Kasumi-1 (cell line): Measurements from ENCODE around the gene DNAJC18.
"Not testable (repeated sequence)": the region's sequence is repeated elsewhere in the genome, so short reads cannot be mapped to it uniquely, and the experiment has no call there.

Experiments used
- DNase-seq, 2 experiments: peaks; one replicate each; lab custom pipeline; 2025; lab: John Stamatoyannopoulos, UW

The DNAJC18 gene

DNA sequence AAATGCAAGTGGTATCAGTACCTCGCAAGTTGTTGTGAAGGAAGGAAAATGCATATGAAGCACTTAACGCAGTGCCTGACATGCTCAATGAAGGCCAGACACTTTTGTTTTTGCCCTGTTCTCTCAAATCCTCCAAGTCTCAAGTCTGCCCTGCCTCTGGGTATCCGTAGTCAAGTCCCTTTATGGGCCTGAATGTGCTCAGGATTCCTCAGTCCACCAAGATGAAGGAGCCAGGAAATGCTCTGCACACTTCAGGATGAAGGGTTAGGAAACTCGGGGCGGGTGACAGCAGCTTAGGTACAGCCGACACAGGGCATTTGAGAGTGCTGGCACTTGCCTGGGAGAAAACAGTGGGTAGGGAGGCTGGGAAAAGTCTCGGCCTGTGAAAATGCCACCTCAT, 21.9 kb upstream of the DNAJC18 start:
- no peak for DNase-seq

DNA sequence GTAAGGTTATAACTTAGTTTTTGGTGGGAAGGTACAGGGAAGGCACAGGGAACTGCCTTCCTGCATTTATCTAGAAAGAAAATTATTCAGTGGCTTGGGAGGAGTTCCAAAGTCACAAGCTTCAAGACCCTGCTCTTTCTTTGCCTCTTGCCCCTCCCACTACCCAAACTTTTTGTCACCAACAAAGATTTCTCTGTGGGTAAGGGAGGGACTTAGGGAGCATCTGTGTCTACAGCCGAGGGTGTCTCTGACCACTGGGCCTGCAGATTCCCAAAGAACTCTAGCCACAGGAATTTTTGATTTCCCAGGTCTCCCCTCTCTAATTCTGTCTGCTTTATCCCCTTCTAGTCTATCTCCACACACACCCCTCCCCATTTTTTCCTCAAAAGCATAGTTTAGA, 21.1 kb upstream of the DNAJC18 start:
- no peak for DNase-seq

DNA sequence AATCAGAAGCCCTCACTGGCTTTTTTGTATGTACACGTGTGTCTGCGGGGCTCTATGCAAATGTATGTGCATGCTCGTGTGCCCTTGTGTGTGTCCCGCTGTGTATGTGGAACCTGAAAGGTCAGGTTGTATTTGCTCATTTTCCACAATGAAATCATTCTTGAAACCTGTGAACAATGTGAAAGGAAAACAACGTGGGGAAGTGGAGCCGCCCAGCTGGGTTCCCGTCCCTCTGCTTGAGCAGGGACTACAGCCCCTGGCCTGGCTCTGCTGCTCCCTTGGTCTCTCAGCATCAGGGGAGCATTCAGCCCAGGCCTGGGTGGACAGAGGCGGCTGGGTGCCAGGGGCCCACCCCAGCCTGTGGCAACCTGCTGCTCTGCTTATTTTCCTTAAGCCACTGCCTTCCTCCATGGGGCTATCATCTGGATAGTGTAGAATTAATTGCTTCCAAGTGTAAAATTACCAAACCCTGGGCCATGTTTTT, 20.2 kb upstream of the DNAJC18 start:
- DNase-seq = no peak

DNA sequence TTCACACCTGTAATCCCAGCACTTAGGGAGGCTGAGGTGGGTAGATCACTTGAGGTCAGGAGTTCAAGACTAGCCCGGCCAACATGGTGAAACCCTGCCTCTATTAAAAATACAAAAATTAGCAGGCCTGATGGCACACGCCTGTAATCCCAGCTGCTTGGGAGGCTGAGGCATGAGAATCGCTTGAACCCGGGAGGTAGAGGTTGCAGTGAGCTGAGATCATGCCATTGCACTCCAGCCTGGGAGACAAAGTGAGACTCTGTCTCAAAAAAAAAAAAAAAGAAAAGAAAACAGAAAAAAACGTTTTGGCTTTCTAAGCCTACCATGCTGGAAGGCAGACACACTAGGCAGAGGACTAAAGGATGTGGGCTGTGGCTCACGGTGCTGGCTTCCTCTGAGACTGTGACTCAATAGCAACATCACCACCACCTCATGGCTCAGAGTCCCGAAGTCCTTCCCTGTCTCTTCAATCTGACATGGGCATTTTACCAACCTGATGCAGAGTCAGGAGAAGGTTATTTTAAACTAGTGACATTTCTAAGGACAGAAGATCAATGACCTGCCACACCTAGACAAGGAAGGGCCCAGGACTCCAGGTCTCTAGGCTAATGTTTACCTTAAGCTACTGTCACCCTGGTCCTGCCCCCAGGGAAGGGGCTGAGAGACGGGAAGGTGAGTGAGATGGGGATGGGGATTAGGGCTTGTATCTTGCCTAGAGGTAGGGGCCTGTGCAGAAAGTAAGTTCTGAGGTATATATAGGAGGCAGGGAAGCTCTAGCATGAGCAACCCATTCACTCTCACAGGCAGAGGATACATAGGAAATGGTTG, 19.5 kb upstream of the DNAJC18 start:
- peak; percentile 71 to 76 for DNase-seq

DNA sequence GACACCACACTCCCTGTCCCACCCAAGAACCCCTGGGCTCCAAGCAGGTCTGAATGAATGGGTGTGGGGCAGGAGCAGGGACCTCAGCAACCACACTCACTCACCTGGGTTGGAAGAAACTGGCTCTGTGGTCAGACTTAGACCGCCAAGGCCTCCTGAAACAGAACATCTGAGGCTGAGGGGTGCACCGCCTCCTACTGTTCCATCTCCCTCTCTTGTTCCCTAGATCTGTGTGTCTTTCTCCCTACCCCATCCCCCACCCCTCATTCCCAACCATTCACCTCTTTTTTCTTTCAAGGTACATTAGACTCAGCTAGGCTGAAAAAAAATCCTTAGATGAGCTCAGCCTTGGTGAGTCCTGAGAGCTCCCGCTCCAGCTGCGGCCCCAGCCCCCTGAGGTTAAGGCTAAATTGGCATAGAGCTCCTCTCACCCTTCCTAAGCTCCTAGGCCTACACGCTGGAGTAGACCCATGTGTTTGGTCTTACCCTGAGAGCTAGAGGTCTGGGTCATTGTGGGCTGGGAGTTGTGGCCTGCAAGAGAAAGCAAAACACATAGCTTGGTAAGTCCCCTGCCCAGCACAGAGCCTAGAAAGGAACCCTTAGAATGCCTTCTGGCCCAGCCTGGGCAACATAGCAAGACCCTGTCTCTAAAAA, 18.5 kb upstream of the DNAJC18 start:
- DNase-seq = no peak

DNA sequence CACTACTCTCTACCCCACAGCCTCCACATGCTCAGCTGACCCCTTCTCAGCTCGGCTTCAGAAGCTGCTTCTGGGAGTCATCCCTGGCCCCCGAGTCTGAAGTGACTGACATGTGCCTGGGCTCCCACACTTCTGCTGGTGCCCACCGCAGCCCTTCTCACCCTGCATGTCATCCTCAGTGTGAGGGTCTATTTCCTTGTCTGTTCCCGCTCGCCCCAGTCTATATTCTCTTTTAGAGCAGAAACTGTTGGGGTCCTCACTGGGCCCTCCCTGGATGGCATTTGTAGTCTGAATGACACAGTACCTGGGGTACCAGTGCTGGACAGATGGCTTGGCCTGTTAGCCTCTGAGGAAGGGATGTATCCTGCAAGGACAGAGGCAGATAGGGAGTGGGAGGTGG, 17.9 kb upstream of the DNAJC18 start:
- DNase-seq = no peak

DNA sequence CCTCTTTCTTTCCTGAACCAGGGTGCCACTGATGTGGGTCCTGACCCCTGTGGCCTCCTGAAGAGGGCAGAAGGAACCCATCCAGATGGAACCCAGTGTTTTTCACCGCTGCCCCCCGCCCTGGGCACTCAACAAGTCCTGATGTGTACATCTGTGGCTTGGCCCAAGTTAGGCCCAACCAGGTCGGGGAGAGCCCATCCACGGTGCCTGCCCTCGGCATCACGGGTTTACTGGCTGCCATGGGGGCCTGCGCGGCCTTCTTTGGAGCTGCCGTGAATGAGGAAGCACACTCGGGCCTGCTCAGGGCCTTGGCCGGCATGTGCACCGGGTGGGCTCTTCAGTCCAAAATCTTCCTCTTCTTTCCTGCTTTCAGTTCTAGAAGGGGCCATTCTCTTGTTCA, 17.5 kb upstream of the DNAJC18 start:
- DNase-seq = no peak

DNA sequence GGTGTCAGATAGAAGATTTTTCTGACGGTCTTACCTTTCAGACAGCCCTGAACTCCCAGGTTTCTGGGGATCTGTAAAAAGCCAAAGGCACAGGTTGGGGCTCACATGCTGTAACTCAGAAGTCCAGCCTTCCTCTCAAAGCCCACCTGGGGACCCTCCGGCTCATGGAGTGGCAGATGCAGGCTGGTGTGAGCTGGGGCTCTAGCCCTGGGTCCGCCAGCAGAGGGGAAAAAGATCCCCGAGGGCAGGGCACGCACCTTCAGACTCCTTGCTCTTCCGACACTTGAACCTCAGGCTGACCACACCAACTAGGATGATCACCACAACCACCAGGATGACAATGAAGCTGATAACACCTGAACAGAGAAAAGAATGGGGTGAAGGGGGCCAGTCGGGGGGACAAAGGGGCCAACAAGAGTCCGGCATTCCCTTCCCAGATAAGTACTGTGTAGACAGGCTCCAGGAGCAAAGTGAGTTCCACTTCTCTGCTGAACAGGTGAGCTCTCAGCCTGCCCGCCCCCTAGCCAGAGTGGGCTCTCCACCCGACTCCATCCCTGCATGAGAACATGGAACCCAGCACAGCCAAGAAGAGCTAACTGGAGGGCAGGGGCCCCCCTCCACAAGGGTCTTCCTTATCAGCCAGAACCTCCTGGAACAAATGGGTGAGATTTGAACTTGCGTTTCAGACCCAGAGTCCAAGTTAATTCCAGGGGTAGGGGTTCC, 15.4 kb upstream of the DNAJC18 start:
- DNase-seq = no peak

DNA sequence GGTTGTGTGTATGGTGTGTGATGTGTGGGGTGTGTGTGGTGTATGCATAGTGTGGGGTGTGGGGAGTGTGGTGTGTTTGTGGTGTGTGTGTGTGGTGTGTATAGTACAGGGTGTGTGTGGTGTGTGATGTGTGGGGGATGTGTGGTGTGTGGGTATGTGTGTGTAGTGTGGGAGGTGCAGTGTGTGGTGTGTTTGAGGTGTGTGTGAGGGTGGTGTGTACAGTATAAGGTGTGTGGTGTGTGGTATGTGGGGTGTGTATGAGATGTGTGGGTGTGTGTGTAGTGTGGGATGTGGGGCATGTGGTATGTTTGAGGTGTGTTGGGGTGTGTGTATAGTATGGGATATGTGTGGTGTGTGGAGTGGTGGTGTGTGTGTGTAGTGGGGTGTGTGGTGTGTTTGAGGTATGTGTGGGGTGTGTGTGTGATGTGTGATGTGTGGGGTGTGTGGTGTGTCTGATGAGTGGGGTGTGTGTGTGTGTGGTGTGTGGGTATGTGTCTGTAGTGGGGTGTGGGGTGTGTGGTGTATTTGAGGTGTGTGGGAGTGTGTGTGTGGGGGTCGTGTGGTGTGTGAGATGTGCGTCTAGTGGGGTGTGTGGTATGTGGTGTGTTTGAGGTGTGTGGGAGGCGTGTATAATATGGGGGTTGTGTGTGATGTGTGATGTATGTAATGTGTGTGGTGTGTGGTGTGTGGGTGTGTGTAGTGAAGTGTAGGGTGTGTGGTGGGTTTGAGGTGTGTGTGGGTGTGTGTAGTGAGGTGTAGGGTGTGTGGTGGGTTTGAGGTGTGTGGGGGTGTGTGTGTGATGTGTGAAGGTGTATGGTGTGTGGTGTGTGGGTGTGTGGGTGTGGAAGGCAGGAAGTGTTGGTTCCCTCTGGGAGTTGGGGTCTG, 14.6 kb upstream of the DNAJC18 start:
- DNase-seq = no peak

DNA sequence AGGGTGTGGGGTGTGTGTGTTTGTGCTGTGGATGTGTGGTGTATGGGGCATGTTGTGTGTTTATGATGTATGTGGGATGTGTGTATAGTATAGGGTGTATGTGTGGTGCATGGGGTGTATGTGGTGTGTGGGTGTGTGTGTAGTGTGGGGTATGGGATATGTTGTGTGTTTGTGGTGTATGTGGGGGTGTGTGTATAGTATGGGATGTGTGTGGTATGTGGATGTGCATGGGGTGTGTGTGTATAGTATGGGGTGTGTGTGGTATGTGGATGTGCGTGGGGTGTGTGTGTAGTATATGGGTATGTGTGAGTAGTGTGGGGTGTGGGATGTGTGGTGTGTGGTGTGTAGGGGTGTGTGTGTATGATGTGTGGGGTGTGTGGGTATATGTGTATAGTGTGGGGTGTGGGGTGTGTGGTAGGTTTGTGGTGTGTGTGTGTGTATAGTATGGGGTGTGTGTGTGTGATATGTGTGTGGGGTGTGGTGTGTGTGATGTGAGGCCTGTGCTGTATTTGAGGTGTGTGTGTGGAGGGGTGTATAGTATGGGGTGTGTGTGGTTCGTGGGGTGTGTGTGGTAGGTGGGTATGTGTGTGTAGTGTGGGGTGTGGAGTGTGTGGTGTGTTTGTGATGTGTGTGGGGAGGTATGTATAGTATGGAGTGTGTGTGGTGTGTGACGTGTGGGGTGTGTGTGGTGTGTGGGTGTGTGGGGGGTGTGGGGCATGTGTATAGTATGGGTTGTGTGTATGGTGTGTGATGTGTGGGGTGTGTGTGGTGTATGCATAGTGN, 12.7 kb upstream of the DNAJC18 start:
- DNase-seq = no peak

DNA sequence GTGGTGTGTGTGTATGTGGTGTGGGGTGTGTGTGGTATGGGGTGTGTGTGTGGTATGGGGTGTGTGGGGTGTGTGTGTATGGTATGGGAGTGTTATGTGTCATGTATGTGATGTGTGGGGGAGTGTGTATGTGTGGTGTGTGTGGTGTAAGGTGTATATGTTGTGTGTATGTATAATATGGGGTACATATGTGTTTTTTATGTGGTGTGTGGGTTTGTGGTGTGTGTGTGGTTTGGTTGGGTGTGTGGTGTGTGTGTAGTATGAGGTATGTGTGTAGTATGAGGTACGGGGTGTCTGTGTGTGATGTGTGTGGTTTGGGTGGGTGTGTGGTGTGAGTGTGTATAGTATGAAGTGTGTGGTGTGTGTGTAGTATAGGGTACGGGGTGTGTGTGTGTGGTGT, 11.9 kb upstream of the DNAJC18 start:
- no peak for DNase-seq

DNA sequence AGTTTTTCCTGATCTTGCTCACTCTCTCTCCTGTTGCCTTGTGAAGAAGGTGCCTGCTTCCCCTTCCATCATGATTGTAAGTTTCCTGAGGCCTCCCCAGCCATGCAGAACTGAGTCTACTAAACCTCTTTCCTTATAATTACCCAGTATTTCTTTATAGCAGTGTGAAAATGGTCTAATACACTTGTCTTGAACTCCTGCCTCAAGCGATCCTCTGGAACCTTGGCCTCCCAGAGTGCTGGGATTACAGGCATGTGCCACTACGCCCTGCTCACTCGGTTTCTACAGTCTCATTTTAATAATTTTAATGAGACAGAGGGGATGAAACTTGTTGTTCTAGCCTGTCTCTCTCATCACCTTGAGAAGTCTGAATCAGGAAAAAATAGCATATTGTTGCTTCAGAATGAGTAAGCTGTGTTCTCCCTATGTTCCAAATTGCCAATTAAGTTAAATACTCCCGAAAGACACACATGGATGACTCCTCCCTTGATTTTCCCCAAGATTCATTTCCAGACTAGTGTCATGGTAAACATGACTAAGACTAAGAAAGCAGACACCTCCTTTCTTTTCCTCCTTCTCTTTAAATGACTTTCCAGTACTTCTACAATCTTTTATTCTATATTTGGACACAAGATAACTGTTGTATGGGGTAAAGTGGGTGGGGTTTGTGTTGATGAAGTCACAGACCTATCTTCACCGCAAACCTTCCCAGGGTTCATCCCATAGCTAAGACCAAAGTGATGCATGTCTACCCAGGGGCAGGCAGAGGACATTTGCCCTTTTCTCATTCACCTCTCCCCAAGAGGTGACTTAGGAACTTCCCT, 7.8 kb upstream of the DNAJC18 start:
- no peak for DNase-seq

DNA sequence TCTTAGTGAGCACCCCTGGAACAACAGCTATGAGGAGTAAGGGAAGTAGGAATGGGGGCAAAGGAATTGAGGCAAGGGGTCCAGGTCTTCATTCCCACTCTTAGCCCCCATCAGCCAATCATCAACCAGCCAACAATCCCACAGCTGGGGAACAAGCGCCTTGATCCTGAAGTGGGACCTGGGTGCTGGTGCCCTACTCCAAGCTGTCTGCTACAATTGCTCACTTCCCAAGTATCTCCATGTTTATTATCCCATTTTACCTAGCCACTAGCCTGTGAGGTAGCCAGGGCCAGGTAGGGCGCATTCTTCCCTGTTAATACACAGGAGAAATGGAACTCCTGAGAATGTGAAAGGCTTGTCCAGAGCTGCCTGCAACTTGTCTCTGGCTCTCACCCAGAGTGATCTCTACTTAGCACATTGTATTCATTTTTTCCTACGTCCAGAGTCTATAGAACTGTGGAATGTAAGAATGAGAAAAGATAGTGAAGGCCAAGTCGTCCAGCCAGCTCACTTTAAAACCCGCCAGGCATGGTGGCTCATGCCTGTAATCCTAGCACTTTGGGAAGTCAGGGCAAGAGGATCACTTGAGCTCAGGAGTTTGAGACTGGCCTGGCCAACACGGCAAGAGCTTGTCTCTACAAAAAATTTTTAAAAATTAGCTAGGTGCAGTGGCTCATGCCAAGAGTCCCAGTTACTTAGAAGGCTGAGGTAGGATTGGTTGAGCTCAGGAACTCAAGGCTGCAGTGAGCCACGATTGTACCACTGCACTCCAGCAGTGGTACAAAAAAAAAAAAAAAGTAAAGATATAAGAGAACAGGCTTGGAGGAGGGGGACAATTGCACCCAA, 6.2 kb upstream of the DNAJC18 start:
- no peak for DNase-seq

DNA sequence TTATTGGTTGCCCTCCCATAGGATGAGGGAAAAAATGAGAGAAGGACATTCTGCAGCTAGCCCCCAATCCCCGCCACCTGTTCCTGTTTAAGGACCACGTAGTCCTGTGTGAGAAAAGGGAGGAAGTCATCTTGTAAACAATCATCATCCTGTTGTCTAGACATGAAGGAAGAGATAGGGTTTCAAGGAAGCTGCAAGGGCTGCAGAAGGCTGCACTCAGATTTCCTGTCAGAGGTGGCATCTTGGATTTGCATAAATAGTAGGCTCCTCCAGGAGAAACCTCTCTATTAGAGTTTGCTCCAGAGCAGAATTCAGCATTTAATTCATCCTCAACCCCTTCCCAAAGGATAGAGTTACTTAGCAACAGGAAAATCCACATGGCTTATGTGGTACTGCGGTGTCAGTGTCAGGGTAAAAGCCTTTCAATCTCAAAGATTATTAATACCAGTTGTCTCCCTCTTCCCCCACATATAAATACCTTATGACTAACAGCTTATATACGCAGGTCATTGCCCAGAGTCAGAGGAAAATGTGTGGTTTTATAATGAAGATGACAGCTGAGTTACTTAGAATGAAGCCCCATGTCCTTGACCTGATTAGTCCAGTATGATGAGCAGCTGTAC, 4.6 kb upstream of the DNAJC18 start:
- DNase-seq = peak; percentile 11 to 22

DNA sequence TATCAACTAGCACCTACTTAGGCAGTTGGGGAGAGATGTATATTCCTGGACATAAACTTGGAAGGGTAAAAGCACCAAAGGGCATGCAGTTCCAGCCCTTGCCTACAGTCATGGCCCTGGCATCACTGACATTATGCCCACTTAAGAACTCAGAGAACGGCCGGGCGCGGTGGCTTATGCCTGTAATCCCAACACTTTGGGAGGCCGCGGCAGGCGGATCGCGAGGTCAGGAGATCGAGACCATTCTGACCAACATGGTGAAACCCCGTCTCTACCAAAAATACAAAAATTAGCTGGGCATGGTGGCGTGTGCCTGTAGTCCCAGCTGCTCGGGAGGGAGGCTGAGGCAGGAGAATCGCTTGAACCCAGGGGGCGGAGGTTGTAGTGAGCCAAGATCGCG, 1.1 kb upstream of the DNAJC18 start:
- not testable (repeated sequence) for DNase-seq

DNA sequence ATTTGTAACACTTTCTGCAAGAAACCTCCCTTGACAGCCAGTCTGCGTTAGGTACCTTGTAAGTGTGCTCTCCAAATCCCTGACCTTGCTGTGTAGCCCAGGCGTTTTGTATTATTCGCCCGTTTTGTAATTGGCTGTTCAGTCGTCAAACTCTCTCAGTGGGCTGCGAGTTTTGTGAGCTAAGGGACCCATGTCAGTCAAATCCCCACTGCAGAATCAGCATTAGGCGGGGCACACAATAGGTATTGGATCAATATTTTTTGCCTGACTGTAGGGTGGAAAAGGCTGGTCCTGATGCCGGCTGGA, 665 bp downstream of the DNAJC18 start:
- no peak for DNase-seq

DNA sequence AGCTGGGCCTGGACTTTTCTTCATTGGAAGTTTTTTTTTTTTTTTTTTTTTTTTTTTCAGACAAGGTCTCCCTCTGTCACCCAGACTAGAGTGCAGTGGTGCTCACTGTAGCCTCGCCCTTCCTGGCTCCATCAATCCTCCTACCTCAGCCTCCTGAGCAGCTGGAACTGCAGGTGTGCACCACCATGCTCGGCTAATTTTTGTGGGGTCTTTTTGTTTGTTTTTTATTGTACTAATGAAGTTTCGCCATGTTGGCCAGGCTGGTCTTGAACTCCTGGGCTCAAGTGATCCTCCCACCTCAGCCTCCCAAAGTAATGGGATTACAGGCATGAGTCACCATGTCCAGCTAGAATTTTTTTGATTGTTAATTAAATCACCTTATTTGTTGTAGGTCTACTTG, 3.6 kb downstream of the DNAJC18 start:
- no peak for DNase-seq

DNA sequence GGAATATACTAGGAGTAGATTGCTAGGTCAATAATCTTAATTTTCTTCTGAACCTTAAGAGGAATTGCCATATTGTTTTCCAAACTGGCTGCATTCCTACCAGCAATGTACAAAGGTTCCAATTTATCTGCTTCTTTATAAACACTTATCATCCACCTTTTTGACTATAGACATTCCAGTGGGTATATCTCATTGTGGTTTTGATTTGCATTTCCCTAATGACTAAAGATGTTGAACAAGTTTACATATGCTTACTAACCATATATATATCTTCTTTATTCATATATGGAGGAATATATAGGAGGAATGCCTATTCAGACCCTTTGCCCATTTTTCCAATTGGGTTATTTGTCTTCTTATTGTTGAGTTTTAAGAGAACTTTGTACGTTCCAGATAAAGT, 7.6 kb downstream of the DNAJC18 start:
- no peak for DNase-seq

DNA sequence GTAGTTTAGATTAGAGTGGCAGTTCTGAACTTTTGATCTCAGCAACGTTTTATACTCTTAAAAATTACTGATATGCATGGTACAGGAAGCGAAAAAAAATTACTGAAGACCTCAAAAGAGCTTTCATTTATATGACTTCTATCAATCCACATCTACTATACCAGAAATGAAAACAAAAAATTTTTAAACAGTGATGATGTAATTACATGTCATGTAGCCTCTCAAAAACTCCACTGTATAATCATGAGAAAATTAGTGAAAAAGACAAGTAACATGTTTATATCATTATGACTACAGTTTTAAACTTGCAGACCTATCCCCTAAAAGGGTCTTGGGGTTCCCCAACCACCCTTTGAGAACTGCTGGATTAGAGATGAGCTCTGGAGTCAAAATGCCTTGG, 9.3 kb downstream of the DNAJC18 start:
- no peak for DNase-seq
